Measurements from ENCODE around the gene S1PR3.

The S1PR3 gene

DNA sequence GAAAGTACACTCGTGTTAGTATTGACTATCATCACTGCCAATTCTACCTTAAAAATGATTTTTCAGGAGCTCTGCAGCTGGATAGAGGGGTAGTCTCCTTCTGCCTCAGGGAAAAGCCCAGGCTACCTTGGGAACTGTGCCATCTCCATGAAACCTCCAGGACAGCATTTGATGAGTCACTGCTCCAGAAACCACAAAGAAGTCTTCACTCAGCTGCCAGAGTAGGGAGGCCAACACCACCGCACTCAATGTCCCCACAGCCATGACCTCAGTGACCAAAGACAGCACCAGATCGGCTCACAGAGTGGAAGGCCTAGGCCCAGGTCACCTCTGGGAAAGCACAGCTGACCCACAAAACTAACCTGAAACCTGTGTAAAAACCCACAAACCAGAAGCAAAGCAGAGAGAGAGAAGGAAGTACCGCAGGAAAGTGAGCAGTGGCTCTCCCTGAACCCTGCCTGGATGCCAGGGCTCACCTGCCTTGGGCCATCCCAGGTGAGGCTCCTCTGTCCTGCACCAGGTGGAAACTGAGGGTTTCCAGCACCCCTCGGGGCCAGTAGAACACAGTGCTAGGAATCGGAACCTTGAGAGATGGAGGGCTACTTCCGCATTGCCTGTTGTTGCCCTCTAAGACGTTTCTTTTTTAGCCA is 30.0 kb downstream of the S1PR3 start:
- no peak for TF ChIP-seq CTCF (IDR thresholded peaks at IDR 0.05; ENCODE audit: extremely low read depth, missing control alignments)
- DNase-seq (ENCODE audit: low spot score): no peak

DNA sequence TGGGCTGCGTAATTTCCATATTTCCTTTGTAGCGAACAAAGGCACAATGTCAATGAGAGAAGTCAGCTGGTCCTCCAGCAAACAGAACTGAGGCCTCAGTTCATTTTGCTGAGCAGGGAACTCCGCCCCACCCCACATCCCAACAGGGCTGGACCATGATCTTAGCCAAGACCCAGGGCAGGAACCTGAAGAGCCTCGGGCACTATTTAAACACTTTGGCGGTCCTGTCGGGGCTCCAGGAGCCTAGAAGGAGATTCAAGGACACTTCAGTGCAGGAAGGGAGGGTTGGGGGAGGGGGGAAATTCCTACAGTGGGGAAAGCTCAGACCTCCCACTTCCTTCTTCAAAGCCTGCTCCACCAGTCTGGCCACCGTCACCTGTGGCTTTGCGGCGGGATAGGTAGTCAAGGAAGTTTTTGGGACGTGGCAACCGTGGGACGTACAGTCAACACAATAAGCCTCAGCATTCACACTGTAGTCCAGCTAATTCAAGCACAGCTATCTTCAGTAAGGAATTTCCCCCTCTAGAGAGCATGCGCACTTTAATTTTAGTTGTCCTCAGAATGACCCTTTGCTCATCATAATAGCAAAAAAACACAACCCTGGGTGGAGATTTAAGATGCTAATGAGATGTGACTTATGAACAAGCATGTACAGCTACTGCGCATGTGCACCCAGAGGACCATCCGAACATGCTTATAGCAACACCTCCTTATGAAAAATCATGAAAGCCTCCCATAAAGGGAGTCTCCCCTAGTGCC is 30.9 kb downstream of the S1PR3 start:
- no peak for TF ChIP-seq CTCF (IDR thresholded peaks at IDR 0.05; ENCODE audit: extremely low read depth, missing control alignments)
- no peak for DNase-seq (ENCODE audit: low spot score)

DNA sequence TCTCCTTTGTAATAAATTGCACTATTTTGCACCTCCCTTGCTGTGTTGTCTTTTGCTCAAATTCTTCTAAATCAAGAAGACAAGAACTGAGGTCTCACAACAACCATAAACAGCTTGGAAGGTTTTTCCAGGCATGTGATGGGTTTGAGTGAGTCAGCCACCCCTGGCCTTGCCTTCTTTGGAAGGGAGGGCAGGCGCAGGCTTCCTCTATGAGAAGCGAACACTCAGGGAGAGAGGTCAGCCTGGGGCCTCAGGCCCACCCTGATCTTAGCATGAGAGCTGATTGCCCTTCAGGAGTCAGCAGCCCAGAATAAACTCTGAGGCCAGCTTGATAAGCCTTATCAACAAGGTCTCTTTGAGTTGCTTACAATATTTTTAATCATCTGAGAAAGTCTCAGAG is 31.6 kb downstream of the S1PR3 start:
- no peak for DNase-seq (ENCODE audit: low spot score)
- TF ChIP-seq CTCF (IDR thresholded peaks at IDR 0.05; ENCODE audit: extremely low read depth, missing control alignments): no peak

DNA sequence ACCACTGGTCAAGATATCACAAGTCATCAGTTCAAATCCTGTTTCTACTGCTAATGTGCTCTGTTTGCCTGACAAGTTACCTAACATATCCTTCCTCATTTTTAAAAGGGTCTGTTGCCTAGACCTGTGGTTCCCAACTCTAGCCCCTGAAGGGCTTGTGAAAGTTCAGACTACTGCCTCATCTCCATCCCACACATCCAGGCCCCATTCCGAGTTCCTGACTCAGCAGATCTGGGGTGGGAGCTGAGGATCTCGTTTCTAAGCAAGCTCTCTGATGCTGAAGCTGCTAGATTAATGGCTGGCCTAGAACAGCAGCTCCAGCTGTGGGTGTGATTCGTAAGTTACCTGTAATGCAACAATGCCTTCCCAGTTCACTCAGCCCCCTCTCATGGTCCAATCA is 32.5 kb downstream of the S1PR3 start:
- no peak for DNase-seq (ENCODE audit: low spot score)

GRCh38 chr9:89024727-89025126 is 33.5 kb downstream of the S1PR3 start:
- DNase-seq (ENCODE audit: low spot score): no peak
- no peak for TF ChIP-seq CTCF (IDR thresholded peaks at IDR 0.05; ENCODE audit: extremely low read depth, missing control alignments)

More for the DNA sequence above, 32.5 kb downstream of the S1PR3 start:
- TF ChIP-seq CTCF (IDR thresholded peaks at IDR 0.05; ENCODE audit: extremely low read depth, missing control alignments): no peak

GRCh38 chr9:89025553-89025952 is 34.3 kb downstream of the S1PR3 start:
- no peak for DNase-seq (ENCODE audit: low spot score)
- TF ChIP-seq CTCF (IDR thresholded peaks at IDR 0.05; ENCODE audit: extremely low read depth, missing control alignments): no peak

DNA sequence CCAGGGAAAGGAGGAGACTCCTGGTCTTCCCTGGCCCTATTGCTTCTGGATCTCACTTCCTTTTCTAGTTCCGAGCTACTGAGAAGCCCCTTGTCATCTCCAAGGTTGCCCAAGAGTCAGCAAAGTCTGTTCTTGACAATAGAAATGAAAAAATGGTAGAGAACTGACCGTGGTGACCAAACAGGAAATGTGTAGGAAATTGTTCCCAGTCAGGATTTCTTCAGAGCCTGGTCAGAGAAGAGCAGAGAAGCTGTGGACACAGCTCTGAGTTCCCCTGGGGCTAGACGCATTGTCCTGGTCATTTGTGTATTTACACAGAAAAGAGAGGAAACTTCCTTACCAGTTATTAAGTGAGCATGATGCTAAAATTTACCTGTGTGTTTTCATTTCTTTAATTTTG is 35.6 kb downstream of the S1PR3 start:
- DNase-seq (ENCODE audit: low spot score): no peak
- TF ChIP-seq CTCF (IDR thresholded peaks at IDR 0.05; ENCODE audit: extremely low read depth, missing control alignments): no peak
